GM21528 (cell line): ENCODE results near the gene MAN1B1.

Source experiments
- ATAC-seq: cut with Tn5 transposase; IDR thresholded peaks from one replicate; pipeline ENCODE4 v1.9.1; 2021; ENCODE audit warnings: mild to moderate bottlenecking, moderate library complexity; ENCODE audit not compliant: unreplicated experiment, low FRiP score

MAN1B1 gene

GRCh38 chr9:137086531-137087408, at the start of gene MAN1B1:
TSS of gene MAN1B1 (plus strand) at chr9:137086985. CDS start at chr9:137087000, 15 bp downstream.
- ATAC-seq = peak; percentile 77

GRCh38 chr9:137037035-137037434, 49.8 kb upstream of the MAN1B1 start:
- no peak for ATAC-seq

- no peak for ATAC-seq
These were observed 49.3 kb upstream of the MAN1B1 start for GRCh38 chr9:137037483-137037882.

- no peak for ATAC-seq
These were observed 47.9 kb upstream of the MAN1B1 start for GRCh38 chr9:137038916-137039315.

- ATAC-seq = no peak
These were observed 47.0 kb upstream of the MAN1B1 start for GRCh38 chr9:137039611-137040366.

GRCh38 chr9:137040568-137040967, 46.2 kb upstream of the MAN1B1 start:
- no peak for ATAC-seq

GRCh38 chr9:137041124-137041523, 45.7 kb upstream of the MAN1B1 start:
- no peak for ATAC-seq

GRCh38 chr9:137042751-137043727, 43.7 kb upstream of the MAN1B1 start:
- no peak for ATAC-seq

GRCh38 chr9:137044037-137044436, 42.7 kb upstream of the MAN1B1 start:
- no peak for ATAC-seq

- no peak for ATAC-seq
These were observed 42.1 kb upstream of the MAN1B1 start for GRCh38 chr9:137044502-137045177.

GRCh38 chr9:137045294-137046087, 41.3 kb upstream of the MAN1B1 start:
- no peak for ATAC-seq

GRCh38 chr9:137046088-137046787, 40.5 kb upstream of the MAN1B1 start, which contains the start of gene NPDC1:
TSS of gene NPDC1 (minus strand) at chr9:137046177. CDS start at chr9:137045989, 188 bp downstream.
- no peak for ATAC-seq

GRCh38 chr9:137048655-137049543, 37.9 kb upstream of the MAN1B1 start:
- no peak for ATAC-seq

- ATAC-seq = no peak
These were observed 37.0 kb upstream of the MAN1B1 start for GRCh38 chr9:137049544-137050449.

GRCh38 chr9:137050570-137050969, 36.2 kb upstream of the MAN1B1 start:
- no peak for ATAC-seq

- no peak for ATAC-seq
These were observed 35.5 kb upstream of the MAN1B1 start for GRCh38 chr9:137051145-137051724.
